ENCODE measurements around the gene AP5Z1. TPM values are rescaled to one million over a fixed set of nuclear protein-coding genes. Genes with fewer than 3 reads are reported as not detected.
A peak's percentile ranks its signal among the peaks of the same experiment; 100 is the strongest.

Gene AP5Z1
- total and polyA plus RNA-seq, 2 donors (not counting 1 experiment from before 2014, with no cell fraction given) = 99.7 to 113 TPM

- no peak for ATAC-seq (ENCODE audit: low read depth)
- Histone ChIP-seq H2AFZ (ENCODE audit: insufficient read depth, low read depth, low read length, poor library complexity, severe bottlenecking) (peak overlapping the region; percentile 16), H3K4me2 (replicated peaks; ENCODE audit: low read depth, low read length, poor library complexity, severe bottlenecking) (no peak overlapping the region), H3K4me3 (ENCODE audit: control extremely low read depth in 1 of 5, extremely low read depth in 1 of 5, insufficient read depth in 1 of 5, low read depth in 2 of 5, low read length in 4 of 5) (no peak overlapping the region), H3K4me1 (ENCODE audit: control insufficient read depth in 2 of 2, insufficient read depth in 2 of 2, low read length in 2 of 2) (peaks cover 12 to 15% of the 10 kb centered on the region in 2 donors), H3K79me2 (ENCODE audit: control insufficient read depth, insufficient read depth, low read length) (no peaks in the 10 kb centered on the region), H3K36me3 (replicated peaks in 1 of 2; ENCODE audit: control extremely low read depth in 1 of 2, control insufficient read depth in 1 of 2, extremely low read depth in 1 of 2, insufficient read depth in 2 of 2, low read length in 1 of 2) (no peaks in the 10 kb centered on the region), H3K27me3 (replicated peaks in 1 of 4; ENCODE audit: control extremely low read depth in 1 of 4, control insufficient read depth in 3 of 4, insufficient read depth in 4 of 4, low read length in 3 of 4) (peaks cover 0 to 28% (median 8%) of the 10 kb centered on the region in 4 experiments), H3K9ac (ENCODE audit: low read length) (no peak overlapping the region), H3K9me3 (ENCODE audit: control extremely low read depth in 1 of 3, control insufficient read depth in 2 of 3, insufficient read depth in 1 of 3, low read length in 2 of 3) (peaks cover 0 to 8% (median 2%) of the 10 kb centered on the region in 3 donors), H4K20me1 (ENCODE audit: control insufficient read depth, insufficient read depth, low read length, poor library complexity, severe bottlenecking) (no peaks in the 10 kb centered on the region), H3K27ac (ENCODE audit: low read length in 2 of 2) (no peak overlapping the region)
- Mint-ChIP-seq H3K4me3 (no peak overlapping the region), H3K27ac (no peak overlapping the region), H3K27me3 (peaks cover 13% of the 10 kb centered on the region), H3K9me3 (ENCODE audit: insufficient read depth) (no peaks in the 10 kb centered on the region), H3K4me1 (peaks cover 11% of the 10 kb centered on the region)
- WGBS (ENCODE audit: insufficient coverage) = 25% methylated on average over 2 of the region's 5 CpGs
- DNase-seq = no peak
- TF ChIP-seq EZH2 (IDR thresholded peaks at IDR 0.05; ENCODE audit: borderline replicate concordance, insufficient read depth, low read depth, low read length, poor library complexity, severe bottlenecking) = no peak
- no peak for TF ChIP-seq CTCF (IDR thresholded peaks at IDR 0.05)
- ChIA-PET CTCF (interaction anchor here (0.7 kb wide), 1 partner anchor 273 kb away, joined by 3 read pairs; no protein-coding TSS in a partner anchor), POLR2A (no interaction called here)
- intact Hi-C loops (cut with micrococcal nuclease) = no loop called here
Observed at GRCh38 chr7:4808026-4808425, 32.6 kb downstream of the AP5Z1 start.

- peak overlapping the region; percentile 84 for H2AFZ ChIP-seq (ENCODE audit: insufficient read depth, low read depth, low read length, poor library complexity, severe bottlenecking)
- ATAC-seq (ENCODE audit: low read depth) = no peak
- peak overlapping the region; percentile 92 for H3K4me2 ChIP-seq (replicated peaks; ENCODE audit: low read depth, low read length, poor library complexity, severe bottlenecking)
- intact Hi-C loops (cut with micrococcal nuclease) = no loop called here
- peak overlapping the region; percentile 19 for H3K4me3 Mint-ChIP-seq
- H3K27ac ChIP-seq (ENCODE audit: low read length in 2 of 2) = no peak overlapping the region
- TF ChIP-seq EZH2 (IDR thresholded peaks at IDR 0.05; ENCODE audit: borderline replicate concordance, insufficient read depth, low read depth, low read length, poor library complexity, severe bottlenecking) = no peak
- no peak for TF ChIP-seq CTCF (IDR thresholded peaks at IDR 0.05)
- H3K4me1 ChIP-seq (ENCODE audit: control insufficient read depth in 2 of 2, insufficient read depth in 2 of 2, low read length in 2 of 2) = peaks cover 12 to 15% of the 10 kb centered on the region in 2 donors
- ChIA-PET POLR2A (no interaction called here), CTCF (interaction anchor here (0.7 kb wide), 1 partner anchor 272 kb away, joined by 3 read pairs; no protein-coding TSS in a partner anchor)
- peaks cover 19% of the 10 kb centered on the region for H3K27me3 Mint-ChIP-seq
- no peaks in the 10 kb centered on the region for H3K79me2 ChIP-seq (ENCODE audit: control insufficient read depth, insufficient read depth, low read length)
- H3K4me3 ChIP-seq (ENCODE audit: control extremely low read depth in 1 of 5, extremely low read depth in 1 of 5, insufficient read depth in 1 of 5, low read depth in 2 of 5, low read length in 4 of 5) = no peak overlapping the region
- no peak overlapping the region for H3K9ac ChIP-seq (ENCODE audit: low read length)
- no peaks in the 10 kb centered on the region for H4K20me1 ChIP-seq (ENCODE audit: control insufficient read depth, insufficient read depth, low read length, poor library complexity, severe bottlenecking)
- peaks cover 0 to 33% (median 8%) of the 10 kb centered on the region in 4 experiments for H3K27me3 ChIP-seq (replicated peaks in 1 of 4; ENCODE audit: control extremely low read depth in 1 of 4, control insufficient read depth in 3 of 4, insufficient read depth in 4 of 4, low read length in 3 of 4)
- no peak overlapping the region for H3K27ac Mint-ChIP-seq
- no peak for DNase-seq
- H3K9me3 Mint-ChIP-seq (ENCODE audit: insufficient read depth) = no peaks in the 10 kb centered on the region
- WGBS (ENCODE audit: insufficient coverage) = 96% methylated on average over 19 of the region's 37 CpGs
- peaks cover 0 to 13% (median 2%) of the 10 kb centered on the region in 3 donors for H3K9me3 ChIP-seq (ENCODE audit: control extremely low read depth in 1 of 3, control insufficient read depth in 2 of 3, insufficient read depth in 1 of 3, low read length in 2 of 3)
- H3K4me1 Mint-ChIP-seq = peaks cover 11% of the 10 kb centered on the region
- H3K36me3 ChIP-seq (replicated peaks in 1 of 2; ENCODE audit: control extremely low read depth in 1 of 2, control insufficient read depth in 1 of 2, extremely low read depth in 1 of 2, insufficient read depth in 2 of 2, low read length in 1 of 2) = no peaks in the 10 kb centered on the region
Observed at GRCh38 chr7:4808565-4808964, 33.1 kb downstream of the AP5Z1 start.

All from B cell (primary cell).